NCI-H748 treated with DMSO at 0.1 percent for 48 hours (cell line): ENCODE measurements around the gene CYTH3.
"Not testable (repeated sequence)": the region's sequence is repeated elsewhere in the genome, so short reads cannot be mapped to it uniquely, and the experiment has no call there.

ENCODE experiments used
- DNase-seq: peaks from one replicate; lab custom pipeline; 2025; lab: John Stamatoyannopoulos, UW

Gene CYTH3, protein sequence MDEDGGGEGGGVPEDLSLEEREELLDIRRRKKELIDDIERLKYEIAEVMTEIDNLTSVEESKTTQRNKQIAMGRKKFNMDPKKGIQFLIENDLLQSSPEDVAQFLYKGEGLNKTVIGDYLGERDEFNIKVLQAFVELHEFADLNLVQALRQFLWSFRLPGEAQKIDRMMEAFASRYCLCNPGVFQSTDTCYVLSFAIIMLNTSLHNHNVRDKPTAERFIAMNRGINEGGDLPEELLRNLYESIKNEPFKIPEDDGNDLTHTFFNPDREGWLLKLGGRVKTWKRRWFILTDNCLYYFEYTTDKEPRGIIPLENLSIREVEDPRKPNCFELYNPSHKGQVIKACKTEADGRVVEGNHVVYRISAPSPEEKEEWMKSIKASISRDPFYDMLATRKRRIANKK

DNA sequence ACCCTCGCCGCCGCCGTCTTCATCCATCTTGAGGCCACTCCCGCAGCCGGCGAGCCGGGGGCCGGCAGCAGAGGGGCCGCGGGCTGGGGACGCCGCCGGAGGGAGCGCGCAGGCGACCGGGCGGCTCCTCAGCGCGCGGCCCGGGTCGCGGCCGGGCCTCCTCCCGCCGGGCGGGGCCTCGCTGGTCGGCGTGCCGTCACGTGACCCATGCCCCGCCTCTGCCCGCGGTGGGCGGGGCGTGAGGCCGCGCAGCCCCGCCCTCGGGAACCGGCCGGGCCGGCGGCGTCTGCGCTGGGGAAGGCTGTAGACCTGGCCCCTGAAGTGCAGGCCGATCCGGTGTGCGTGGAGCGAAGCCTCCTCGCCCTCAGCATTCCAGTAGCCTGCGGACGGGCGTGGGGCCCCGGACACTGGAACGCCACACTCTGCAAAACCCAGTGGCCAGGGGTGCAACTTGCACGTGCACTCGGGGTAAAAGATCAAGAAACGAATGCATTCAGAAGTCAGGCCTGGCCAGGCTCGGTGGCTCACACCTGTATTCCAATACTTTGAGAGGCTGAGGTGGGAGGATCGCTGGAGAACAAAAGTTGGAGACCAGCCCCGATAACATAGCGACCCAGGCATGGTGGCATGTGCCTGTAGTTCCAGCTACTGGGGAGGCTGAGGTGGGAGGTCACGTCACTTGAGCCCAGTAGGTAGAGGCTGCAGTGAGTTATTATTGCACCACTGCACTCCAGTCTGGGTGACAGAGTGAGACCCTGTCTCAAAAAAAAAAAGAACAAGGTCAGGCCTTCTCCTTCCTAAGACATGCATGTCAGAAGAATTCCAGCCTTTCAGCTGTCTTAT is at the start of gene CYTH3:
Gene CYTH3 (minus strand): TSS at position 144 of the 843 bp plus-strand sequence. CDS start 117 bp downstream, at position 27.
- DNase-seq: peak; percentile 30

DNA sequence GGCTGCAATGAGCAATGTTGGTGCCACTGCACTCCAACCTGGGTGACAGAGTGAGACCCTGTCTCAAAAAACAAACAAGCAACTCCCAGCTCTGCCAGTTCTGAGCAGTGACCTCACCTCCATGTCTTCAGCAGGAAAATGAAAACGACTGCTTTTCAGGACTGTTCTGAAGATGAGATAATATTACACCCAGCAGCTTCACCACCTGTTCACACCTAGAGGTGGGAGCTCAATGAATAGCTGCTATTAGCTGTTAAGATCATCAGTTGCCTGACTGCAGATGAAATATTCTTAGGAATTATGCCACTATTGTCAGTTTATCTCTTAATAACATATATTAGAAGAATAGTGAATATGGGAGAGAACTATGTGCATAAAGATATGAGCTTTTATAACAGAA is 48.4 kb upstream of the CYTH3 start:
- no peak for DNase-seq

DNA sequence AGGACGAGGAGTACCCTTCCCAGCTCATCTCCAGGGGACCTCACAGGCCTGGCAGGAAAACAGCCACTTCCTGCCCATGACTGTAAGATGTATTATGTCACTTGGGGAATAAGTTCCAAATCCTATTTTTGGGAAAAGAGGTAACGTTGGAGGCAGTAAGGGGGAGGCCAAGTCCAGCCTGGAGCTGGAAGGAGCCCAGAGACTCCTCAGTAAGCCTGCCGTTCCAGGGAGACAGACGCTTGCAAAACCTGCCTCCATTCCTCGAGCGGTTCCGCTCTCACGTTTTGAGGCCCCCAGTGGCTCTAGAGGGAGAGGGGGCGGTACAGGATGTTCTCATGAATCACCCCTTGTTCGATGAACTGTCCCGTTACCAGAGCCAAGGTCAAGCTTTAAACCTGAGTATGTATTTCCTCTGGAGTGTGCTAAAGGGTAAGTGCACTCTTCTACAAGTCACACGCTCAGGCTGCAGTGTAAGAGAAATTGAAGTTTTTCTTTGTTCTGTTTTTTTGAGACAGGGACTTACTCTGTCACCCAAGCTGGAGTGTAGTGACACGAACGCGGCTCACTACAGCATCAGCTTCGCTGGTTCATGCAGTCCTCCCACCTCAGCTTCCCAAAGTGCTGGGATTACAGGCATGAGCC is 45.5 kb upstream of the CYTH3 start:
- no peak for DNase-seq

DNA sequence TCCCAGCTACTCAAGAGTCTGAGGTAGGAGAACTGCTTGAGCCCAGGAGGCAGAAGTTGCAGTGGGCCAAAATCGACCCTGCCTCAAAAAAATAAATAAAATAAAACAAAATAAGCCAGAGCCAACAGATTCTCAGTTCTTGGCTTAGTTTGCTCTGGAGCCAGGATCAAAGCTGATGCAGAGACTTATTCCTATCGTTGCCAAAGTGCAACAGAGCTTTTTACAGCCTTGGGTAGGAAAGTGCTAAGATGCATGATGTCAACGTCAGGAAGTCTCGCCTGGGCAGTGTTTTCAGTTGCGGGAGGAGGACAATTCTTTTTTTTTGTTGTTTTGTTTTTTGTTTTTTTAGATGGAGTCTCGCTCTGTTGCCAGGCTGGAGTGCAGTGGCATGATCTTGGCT is 43.8 kb upstream of the CYTH3 start:
- DNase-seq: no peak

DNA sequence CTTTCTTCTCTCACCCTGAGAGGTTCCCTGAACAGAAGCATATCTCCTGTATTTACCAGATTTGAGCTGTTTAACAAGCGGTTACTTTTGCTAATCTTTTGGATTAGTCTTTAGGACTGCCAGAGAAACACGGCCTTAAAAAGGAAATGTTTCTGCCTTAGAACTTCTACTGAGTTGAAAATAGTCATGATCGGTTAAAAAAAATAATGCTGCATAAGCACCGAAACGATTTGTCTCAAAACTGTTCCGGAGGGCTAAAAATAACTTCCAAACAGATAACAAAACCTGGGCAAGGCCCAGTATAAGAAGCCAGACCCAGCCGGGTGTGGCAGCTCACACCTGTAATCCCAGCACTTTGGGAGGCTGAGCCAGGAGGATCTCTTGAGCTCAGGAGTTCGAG is 43.3 kb upstream of the CYTH3 start:
- no peak for DNase-seq

DNA sequence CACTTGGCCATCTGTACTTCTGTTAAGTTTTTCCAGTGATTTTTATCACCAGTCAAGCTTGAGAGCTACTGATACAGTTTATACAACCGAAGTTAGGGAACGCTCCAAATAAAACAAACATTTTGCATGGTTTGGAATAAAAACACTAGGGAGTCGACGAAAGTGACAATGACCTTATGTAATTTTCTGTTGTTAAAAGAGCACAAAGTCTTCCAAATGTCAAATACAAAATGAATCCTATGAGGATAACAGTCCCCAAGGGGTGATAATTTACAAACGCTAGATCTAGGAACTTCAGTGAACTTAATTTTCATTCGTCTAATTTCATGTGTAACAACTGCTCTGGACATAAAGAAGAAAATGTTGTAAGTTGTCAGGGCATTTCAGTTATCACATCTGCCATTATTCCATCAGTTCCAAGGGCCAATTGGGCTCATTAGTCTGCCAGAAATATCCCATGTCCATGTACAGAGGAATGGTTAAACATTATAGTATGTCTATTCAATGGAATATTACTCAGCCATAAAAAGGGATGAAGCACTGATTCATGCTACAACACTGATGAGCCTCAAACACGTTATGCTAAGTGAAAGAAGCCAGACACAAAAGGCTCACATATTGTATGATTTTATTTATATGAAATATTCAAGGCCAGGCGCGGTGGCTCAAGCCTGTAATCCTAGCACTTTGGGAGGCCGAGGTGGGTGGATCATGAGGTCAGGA is 38.0 kb upstream of the CYTH3 start:
- DNase-seq: no peak

DNA sequence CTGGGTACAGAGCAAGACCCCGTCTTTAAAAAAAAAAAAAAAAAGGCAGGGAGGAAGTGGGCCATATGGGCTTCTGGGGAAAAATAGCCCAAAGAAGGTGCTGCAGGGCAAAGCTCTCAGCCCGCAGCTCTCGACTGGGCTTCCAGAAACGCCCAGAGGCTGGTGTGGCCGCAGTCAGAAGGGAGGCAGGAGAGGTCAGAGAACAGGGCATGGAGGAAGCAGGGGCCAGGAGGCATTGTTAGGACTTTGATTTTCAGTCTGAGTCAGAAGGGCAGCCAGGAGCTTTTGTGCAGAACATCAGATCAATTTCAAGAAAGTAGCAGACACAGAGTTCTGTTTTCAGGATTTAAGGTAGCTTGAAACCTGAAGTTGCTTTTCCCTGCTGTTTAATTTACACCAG is 35.3 kb upstream of the CYTH3 start:
- DNase-seq: no peak

DNA sequence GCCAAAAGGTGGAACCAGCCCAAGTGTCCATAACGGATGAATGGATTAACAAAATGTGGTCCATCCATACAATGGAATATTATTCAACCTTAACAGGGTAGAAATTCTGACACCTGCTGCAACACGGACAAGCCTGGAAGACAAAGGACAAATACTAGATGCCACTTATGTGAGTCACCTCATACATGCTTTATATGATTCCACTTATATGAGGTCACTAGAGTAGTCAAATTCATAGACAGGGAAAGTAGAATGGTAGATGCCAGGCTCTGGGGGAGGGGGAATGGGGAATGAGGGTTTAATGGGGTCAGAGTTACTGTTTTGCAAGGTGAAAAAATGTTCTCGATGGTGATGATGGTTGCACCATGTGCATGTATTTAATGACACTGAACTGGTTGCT is 34.0 kb upstream of the CYTH3 start:
- DNase-seq: no peak

DNA sequence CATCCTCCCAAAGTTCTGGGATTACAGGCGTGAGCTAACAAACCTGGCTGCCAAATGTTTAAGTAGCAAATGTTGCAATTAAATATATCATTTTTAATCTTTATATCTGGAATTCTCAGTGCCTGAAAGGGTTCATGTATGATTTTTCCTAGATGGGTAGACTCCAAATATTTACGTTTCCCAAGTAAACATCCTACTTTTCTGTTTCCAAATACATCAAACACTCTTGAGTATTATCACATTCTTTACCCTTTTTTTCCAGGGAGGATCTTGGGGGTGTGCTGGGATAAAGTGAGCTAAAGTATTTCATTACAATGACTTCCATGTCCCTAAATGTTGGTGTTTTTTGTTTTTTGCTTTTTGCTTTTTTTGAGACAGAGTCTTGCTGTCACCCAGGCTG is 32.9 kb upstream of the CYTH3 start:
- no peak for DNase-seq

DNA sequence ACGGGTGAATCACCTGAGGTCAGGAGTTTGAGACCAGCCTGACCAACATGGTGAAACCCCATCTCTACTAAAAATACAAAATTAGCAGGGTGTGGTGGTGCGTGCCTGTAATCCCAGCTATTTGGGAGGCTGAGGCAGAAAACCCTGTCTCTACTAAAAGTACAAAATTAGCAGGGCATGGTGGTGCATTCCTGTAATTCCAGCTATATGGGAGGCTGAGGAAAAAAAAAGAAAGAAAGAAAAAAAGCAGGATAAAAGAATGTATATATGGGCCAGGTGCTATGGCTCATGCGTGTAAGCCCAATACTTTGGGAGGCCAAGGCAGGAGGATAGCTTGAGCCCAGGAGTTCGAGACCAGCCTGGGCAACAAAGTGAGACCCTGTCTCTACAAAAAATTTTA is 29.0 kb upstream of the CYTH3 start:
- not testable (repeated sequence) for DNase-seq

DNA sequence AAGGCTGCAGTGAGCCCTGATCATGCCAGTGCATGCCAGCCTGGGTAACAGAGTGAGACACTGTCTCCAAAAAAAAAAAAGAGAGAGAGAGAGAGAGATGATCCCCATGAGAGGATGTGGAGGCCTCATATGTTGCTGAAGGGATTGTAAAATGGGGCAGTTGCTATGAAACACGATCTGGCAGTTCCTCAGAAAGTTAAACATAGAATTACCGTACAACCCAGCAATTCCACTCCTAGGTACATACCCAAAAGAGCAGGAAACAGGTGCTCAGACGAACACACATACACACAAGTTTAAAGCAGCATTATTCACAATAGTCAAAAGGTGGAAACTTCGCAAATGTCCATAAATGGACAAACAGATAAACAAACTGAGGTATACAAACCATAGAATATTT is 27.4 kb upstream of the CYTH3 start:
- no peak for DNase-seq

DNA sequence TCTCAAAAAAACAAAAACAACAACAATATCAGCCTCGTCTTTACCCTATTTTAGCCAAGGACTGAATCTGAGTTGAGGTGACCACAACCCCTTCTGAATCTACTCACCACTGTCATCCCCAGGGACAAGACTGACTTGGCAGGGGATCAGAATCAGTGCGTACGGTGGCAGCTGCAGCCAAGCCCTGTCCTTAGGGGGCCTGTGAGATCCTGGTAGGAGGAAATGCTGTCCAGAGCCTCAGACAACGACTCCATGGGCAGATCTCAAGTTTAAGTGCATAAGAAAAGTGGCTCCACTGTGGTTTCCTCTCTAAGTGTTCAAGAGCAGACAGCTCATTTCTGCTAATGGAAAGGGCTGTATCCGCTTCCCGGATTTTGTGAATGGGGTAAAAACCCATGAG is 22.4 kb upstream of the CYTH3 start:
- DNase-seq: no peak

DNA sequence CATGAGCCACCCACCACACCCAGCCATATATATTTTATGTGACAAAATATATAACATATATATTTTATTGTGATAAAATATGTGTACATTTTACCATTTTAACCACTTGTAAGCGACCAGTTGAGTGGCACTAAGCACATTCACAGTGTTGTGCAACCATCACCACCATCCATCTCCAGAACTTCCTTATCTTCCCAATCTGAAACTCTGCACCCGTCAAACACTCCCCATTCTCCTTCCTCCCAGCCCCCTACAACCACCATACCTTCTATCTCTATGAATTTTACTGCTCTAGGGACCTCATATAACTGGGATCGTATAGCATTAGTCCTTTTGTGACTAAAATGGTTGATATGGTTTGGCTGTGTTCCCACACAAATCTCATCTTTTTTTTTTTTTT is 20.8 kb upstream of the CYTH3 start:
- DNase-seq: no peak

DNA sequence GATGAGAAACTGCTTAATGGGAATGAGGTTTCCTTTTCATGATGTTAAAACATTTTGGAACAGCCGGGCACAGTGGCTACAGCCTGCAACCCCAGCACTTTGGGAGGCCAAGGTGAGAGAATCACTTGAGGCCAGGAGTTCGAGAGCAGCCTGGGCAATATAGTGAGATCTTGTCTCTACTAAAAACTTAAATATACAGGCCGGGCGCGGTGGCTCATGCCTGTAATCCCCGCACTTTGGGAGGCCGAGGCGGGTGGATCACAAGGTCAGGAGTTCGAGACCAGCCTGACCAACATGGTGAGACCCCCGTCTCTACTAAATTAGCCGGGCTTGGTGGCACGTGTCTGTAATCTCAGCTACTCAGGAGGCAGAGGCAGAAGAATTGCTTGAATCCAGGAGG is 19.5 kb upstream of the CYTH3 start:
- DNase-seq: not testable (repeated sequence)

DNA sequence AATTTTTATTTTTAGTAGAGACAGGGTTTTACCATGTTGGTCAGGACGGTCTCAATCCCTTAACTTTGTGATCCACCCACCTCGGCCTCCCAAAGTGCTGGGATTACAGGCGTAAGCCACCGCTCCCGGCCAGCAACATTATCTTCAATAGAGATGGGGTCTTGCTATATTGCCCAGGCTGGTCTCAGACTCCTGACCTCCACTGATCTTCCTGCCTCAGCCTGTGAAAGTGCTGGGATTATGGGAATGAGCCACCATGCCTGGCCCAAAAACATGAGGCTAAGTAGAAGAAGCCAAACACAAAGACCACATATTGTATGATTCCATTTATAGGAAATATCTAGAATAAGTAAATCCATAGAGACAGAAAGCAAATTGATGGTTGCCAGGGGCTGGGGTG is 19.1 kb upstream of the CYTH3 start:
- no peak for DNase-seq

DNA sequence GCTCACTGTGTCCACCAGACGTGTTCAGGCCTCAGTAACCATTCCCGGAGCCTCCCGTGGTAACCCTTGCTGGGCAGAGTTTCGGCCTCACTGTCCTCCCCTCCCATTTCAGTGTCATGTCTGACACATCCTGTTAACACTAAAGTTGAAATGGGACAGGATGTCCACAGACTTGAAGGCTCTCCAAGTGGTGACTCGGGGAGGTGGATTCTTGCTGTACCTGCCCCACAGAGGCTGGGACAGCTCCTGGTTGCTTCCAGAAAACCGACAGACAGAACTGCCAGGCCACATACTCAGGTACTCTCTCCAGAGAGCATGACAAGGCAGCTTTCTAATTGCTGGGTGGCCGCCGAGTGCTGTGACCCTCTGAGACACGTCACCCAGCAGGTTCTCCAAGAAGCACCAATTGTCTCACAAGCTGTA is 17.9 kb upstream of the CYTH3 start:
- no peak for DNase-seq

DNA sequence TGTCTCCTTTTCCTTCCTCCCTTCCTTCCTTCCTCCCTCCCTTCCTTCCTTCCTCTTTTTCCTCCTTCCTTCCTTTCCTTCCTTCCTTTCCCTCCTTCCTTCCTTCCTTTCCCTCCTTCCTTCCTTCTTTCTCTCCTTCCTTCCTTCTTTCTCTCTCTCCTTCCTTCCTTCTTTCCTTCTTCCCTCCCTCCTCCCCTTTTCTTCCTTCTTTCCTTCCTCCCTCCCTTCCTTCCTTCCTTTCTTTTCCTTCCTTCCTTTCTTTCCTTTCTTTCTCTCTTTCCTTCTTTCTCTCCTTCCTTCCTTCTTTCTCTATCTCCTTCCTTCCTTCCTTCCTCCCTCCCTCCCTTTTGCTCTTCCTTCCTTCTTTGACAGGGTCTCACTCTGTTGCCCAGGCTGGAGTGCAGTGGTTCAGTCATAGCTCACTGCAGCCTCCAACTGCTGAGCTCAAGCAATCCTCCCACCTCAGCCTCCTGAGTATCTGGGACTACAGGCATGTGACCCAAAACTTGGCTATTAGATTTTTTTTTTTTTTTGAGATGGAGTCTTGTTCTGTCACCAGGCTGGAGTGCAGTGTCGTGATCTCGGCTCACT is 15.9 kb upstream of the CYTH3 start:
- no peak for DNase-seq

DNA sequence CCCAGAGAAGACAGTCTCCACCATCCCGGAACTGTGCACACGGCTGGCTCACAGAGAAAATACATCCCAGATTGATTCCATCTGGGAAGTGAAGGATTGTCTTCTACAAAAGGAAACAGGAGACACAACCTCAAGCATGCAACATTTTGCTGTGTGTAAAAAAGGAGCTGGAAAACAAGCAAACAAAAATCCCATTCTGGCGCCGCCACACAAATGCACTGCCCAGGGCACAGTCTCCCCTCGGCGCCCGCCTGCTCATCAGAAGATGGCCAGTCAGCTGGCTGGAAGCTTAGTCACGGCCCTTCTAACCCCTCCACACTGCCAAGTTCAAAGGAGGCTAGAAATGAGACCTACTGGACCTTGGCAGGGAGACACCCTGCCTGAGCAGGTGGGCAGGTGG is 14.1 kb upstream of the CYTH3 start:
- DNase-seq: no peak

DNA sequence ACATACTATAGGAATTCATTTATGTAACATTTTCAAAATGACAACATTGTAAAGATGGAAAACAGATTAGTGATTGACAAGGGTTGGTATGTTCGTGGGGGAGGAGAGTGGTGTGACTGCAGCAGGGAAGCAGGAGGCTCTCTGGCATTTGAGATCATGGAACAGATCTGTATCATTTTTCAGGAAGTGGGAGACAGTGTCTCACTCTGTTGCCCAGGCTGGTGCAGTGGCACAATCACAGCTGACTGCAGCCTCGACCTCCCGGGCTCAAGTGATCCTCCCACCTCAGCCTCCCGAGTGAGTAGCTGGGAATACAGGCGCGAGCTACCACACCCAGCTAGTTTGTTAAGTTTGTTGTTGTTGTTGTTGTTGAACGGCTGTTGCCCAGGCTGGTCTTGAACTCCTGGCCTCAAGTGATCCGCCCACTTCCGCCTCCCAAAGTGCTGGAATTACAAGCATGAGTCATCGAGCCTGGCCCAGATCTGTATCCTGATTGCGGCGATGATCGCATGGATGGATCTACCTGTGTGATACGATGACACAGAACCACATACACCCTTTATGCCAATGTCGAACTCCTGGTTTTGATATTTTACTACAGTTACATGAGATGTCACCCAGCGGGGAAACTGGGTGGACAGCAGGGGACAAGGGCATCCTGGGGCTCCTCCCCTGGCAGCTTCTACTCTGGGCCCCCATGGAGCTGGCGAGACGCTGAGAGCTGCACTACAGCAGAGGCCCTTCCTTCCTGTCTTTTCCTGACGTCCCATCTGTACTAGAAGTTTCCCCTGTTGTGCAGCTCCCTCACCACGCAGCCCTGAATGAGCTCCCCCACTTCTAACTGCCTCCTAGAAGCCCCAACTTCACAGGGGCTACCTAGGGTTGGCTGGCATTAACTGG is 12.3 kb upstream of the CYTH3 start:
- no peak for DNase-seq

DNA sequence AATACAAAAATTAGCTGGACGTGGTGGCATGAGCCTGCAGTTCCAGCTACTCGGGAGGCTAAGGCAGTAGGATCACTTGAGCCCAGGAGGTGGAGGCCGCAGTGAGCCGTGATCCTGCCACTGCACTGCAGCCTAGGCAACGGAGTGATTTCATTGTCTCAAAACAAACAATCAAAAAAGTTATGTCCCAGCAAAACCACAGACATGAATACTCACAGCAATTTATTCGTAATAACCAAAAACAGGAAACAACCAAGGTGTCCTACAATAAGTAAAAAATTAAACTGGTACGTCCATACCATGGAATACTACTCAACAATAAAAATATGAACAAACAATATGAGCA is 11.6 kb upstream of the CYTH3 start:
- DNase-seq: no peak
